Measurements from ENCODE around the gene TMEM201. TPM values are rescaled to one million over a fixed set of nuclear protein-coding genes. Genes with fewer than 3 reads are reported as not detected.

Gene TMEM201
- total and polyA plus RNA-seq, 8 donors: 9.1 to 21.9 (median 17.0) TPM

DNA sequence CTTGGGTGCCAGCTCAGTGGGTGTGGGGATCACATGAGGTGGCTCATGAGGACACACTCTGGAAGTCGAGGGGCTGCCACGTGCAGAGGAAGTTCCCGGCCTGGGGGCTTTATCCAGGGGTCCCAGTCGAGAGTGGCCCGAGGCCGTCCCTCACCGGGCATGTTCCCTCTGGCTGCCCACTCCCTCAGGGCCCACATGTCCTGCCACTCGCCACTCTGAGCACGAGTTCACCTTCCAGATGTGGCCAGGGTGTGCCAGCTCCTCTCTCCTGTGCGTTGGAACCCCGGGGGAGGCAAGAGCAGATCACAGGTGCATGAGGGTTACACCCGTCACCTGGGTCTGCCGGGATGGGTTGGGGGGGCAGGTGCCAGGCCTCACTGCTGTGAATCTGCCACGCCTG, 14.6 kb downstream of the TMEM201 start:
- Histone ChIP-seq H3K27ac (no peak overlapping the region), H3K4me3 (no peak overlapping the region), H3K9me3 (no peaks in the 10 kb centered on the region), H3K36me3 (peaks cover 0 to 82% of the 10 kb centered on the region in 2 donors), H3K4me1 (no peaks in the 10 kb centered on the region), H3K27me3 (no peaks in the 10 kb centered on the region)
- ATAC-seq: no peak
- intact Hi-C loops (cut with DNase I): no loop called here
- TF ChIP-seq, protein P1, sequence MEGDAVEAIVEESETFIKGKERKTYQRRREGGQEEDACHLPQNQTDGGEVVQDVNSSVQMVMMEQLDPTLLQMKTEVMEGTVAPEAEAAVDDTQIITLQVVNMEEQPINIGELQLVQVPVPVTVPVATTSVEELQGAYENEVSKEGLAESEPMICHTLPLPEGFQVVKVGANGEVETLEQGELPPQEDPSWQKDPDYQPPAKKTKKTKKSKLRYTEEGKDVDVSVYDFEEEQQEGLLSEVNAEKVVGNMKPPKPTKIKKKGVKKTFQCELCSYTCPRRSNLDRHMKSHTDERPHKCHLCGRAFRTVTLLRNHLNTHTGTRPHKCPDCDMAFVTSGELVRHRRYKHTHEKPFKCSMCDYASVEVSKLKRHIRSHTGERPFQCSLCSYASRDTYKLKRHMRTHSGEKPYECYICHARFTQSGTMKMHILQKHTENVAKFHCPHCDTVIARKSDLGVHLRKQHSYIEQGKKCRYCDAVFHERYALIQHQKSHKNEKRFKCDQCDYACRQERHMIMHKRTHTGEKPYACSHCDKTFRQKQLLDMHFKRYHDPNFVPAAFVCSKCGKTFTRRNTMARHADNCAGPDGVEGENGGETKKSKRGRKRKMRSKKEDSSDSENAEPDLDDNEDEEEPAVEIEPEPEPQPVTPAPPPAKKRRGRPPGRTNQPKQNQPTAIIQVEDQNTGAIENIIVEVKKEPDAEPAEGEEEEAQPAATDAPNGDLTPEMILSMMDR (IDR thresholded peaks at IDR 0.05): no peak
- no peak for DNase-seq

- TF ChIP-seq, protein P1 (IDR thresholded peaks at IDR 0.05): no peak
Observed at GRCh38 chr1:9603766-9604753, 15.3 kb downstream of the TMEM201 start.

GRCh38 chr1:9604836-9605235, 16.1 kb downstream of the TMEM201 start:
- TF ChIP-seq, protein P1 (IDR thresholded peaks at IDR 0.05): no peak
- intact Hi-C loops (cut with DNase I): no loop called here
- Histone ChIP-seq H3K4me3 (no peak overlapping the region), H3K27me3 (no peaks in the 10 kb centered on the region), H3K36me3 (peaks cover 0 to 82% of the 10 kb centered on the region in 2 donors), H3K27ac (no peak overlapping the region), H3K4me1 (no peaks in the 10 kb centered on the region), H3K9me3 (no peaks in the 10 kb centered on the region)
- DNase-seq (peak in 1 of 4 donors; percentile 50), ATAC-seq (no peak)

More at GRCh38 chr1:9603766-9604753, 15.3 kb downstream of the TMEM201 start:
- Histone ChIP-seq H3K27ac (no peak overlapping the region), H3K9me3 (no peaks in the 10 kb centered on the region), H3K36me3 (peaks cover 0 to 82% of the 10 kb centered on the region in 2 donors), H3K4me3 (no peak overlapping the region), H3K4me1 (no peaks in the 10 kb centered on the region), H3K27me3 (no peaks in the 10 kb centered on the region)
- ATAC-seq (no peak), DNase-seq (peak in 3 of 4 donors; percentile 39 to 82 (median 41))
- intact Hi-C loops (cut with DNase I): no loop called here

- intact Hi-C loops (cut with DNase I): no loop called here
- H3K4me1 ChIP-seq: no peaks in the 10 kb centered on the region
- TF ChIP-seq, protein P1 (IDR thresholded peaks at IDR 0.05): no peak
- peaks cover 0 to 82% of the 10 kb centered on the region in 2 donors for H3K36me3 ChIP-seq
- no peak overlapping the region for H3K27ac ChIP-seq
- no peaks in the 10 kb centered on the region for H3K9me3 ChIP-seq
- no peaks in the 10 kb centered on the region for H3K27me3 ChIP-seq
- DNase-seq (peak in 1 of 4 donors; percentile 63), ATAC-seq (no peak)
- no peak overlapping the region for H3K4me3 ChIP-seq
Observed at GRCh38 chr1:9605946-9606455, 17.3 kb downstream of the TMEM201 start.

- intact Hi-C loops (cut with DNase I): no loop called here
- ATAC-seq: no peak
- Histone ChIP-seq H3K9me3 (no peaks in the 10 kb centered on the region), H3K4me1 (no peaks in the 10 kb centered on the region), H3K27me3 (no peaks in the 10 kb centered on the region), H3K27ac (no peak overlapping the region), H3K36me3 (peaks cover 0 to 82% of the 10 kb centered on the region in 2 donors), H3K4me3 (no peak overlapping the region)
- peak in 1 of 4 donors; percentile 66 for DNase-seq
- TF ChIP-seq, protein P1 (IDR thresholded peaks at IDR 0.05): no peak
Observed at GRCh38 chr1:9606458-9606857, 17.7 kb downstream of the TMEM201 start.
